ENCODE results near the gene NUDT19.
A peak's percentile ranks its signal among the peaks of the same experiment; 100 is the strongest.
"Not testable (repeated sequence)": the region's sequence is repeated elsewhere in the genome, so short reads cannot be mapped to it uniquely, and the experiment has no call there.

The NUDT19 gene

DNA sequence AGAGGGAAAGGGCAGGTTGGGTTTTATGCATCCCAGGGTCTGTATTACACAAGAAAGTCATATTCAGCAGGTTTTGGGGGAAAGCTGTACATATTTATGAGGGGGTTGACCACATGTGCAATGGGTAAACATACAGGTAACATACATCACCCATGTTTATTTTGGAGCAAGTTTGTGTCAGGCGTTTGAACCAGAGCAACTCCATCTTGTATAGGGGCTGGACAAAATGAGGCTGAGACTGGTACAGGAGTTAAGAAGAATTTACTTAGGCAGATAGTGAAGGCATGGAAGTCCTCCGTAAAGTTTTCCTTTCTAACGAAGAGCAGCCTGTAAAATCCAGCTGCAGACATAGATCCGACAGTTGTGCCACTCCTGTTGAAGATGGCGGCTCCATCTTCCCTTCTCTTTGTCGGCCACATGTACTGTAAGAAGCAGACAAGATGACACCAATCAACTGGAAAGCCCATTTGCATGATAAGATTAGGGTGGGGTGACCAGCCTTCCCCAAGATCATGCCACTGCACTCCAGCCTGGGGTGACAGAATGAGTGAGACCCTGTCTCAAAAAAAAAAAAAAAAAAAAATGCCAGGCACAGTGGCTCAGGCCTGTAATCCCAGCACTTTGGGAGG lies 4.7 kb upstream of the NUDT19 start:
- Mint-ChIP-seq H3K36me3 (ENCODE audit: low read depth) (no peaks in the 10 kb centered on the region), H3K9me3 (no peaks in the 10 kb centered on the region), H3K4me1 (ENCODE audit: low read depth) (peaks cover 8% of the 10 kb centered on the region), H3K27me3 (ENCODE audit: low read depth) (peaks cover 3% of the 10 kb centered on the region), H3K27ac (no peak overlapping the region), H3K4me3 (no peak overlapping the region)
- no peak for DNase-seq (ENCODE audit: low spot score)

DNA sequence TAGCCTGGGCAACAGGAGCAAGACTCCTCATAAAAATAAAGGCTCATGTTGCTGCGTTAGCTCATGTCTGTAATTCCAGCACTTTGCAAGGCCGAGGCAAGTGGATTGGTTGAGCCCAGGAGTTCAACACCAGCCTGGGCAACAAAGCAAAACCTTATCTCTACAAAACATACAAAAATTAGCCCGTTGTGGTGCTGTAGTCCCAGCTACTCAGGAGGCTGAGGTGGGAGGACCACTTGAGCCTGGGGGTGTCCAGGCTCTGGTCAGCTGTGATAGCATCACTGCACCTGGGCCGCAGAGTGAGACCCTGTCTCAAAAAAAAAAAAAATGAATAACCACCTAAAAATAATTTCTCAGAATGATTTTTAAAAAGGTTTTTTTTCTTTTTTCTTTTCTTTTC lies 3.9 kb upstream of the NUDT19 start:
- H3K27me3 Mint-ChIP-seq (ENCODE audit: low read depth): no peaks in the 10 kb centered on the region
- no peak overlapping the region for H3K27ac Mint-ChIP-seq
- H3K9me3 Mint-ChIP-seq: no peaks in the 10 kb centered on the region
- H3K4me1 Mint-ChIP-seq (ENCODE audit: low read depth): peaks cover 8% of the 10 kb centered on the region
- peaks cover under 1% of the 10 kb centered on the region for H3K36me3 Mint-ChIP-seq (ENCODE audit: low read depth)
- no peak overlapping the region for H3K4me3 Mint-ChIP-seq
- no peak for DNase-seq (ENCODE audit: low spot score)

DNA sequence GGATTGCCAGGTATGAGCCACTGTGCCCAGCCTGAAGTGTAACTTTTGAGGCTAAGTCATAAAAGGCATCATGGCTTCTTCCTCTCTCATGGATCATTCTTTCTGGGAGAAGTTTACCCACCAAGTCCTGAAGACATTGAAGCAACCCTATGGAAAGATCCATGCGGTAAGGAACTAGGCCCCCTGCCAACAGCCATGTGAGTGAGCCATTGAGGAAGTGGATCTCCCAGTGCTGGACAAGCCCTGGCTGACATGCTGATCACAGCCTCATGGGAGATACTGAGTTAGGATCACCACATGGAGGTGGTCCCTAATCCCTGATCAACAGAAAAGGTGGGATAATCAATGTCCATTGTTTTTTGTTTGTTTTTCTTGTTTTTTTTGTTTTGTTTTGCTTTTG lies 3.3 kb upstream of the NUDT19 start:
- no peak for DNase-seq (ENCODE audit: low spot score)
- peaks cover 14% of the 10 kb centered on the region for H3K4me1 Mint-ChIP-seq (ENCODE audit: low read depth)
- peaks cover 1% of the 10 kb centered on the region for H3K9me3 Mint-ChIP-seq
- H3K27ac Mint-ChIP-seq: no peak overlapping the region
- H3K4me3 Mint-ChIP-seq: no peak overlapping the region
- H3K27me3 Mint-ChIP-seq (ENCODE audit: low read depth): no peaks in the 10 kb centered on the region
- H3K36me3 Mint-ChIP-seq (ENCODE audit: low read depth): peaks cover 7% of the 10 kb centered on the region

DNA sequence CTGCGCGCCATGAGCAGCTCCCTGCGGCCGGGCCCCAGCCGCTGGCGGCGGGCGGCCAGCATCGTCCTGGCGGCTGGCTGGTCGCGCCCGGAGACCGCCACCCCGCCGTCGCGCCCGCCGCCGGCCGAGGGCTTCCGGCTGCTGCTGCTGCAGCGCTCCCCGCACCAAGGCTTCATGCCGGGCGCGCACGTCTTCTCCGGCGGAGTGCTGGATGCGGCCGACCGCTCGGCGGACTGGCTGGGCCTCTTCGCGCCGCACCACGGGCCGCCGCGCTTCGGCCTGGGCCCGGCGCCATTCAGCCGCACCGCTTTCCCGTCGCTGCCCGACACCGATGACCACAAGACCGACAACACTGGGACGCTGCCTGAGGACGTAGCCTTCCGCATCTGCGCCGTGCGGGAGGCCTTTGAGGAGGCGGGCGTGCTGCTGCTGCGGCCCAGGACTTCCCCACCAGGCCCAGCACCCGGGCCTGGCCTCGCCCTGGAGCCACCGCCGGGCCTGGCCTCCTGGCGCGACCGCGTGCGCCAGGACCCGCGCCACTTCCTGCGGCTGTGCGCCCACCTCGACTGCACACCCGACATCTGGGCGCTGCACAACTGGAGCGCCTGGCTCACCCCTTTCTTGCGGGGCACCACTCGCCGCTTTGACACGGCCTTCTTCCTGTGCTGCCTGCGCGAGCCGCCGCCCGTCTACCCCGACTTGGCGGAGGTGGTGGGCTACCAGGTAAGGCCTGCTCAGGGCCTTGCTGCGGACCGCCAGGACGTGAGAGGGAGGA lies 518 bp downstream of the NUDT19 start:
- H3K27ac Mint-ChIP-seq: peak overlapping the region; percentile 94
- peak overlapping the region; percentile 92 for H3K4me3 Mint-ChIP-seq
- peaks cover 38% of the 10 kb centered on the region for H3K4me1 Mint-ChIP-seq (ENCODE audit: low read depth)
- DNase-seq (ENCODE audit: low spot score): peak; percentile 70
- H3K27me3 Mint-ChIP-seq (ENCODE audit: low read depth): no peaks in the 10 kb centered on the region
- peaks cover 4% of the 10 kb centered on the region for H3K9me3 Mint-ChIP-seq
- peaks cover 34% of the 10 kb centered on the region for H3K36me3 Mint-ChIP-seq (ENCODE audit: low read depth)

DNA sequence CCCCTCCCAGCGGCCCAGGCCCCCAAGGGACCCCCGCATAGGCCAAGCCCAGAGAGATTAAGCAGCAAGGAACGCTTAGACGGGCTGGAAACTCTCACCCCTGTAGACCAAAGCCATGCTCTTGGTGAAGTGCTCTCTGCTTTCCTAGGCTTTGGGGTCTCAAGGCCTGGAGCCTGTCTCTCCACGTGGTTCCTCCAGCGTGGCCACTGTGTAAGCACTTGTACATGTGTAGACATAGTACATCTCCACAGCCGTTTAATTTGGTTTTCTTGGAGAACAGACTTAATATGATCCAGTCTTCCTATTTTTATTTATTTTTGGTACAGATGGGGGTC lies 1.1 kb downstream of the NUDT19 start:
- H3K9me3 Mint-ChIP-seq: peaks cover 4% of the 10 kb centered on the region
- H3K27ac Mint-ChIP-seq: peak overlapping the region; percentile 94
- no peaks in the 10 kb centered on the region for H3K27me3 Mint-ChIP-seq (ENCODE audit: low read depth)
- peaks cover 38% of the 10 kb centered on the region for H3K4me1 Mint-ChIP-seq (ENCODE audit: low read depth)
- DNase-seq (ENCODE audit: low spot score): no peak
- H3K4me3 Mint-ChIP-seq: peak overlapping the region; percentile 92
- peaks cover 38% of the 10 kb centered on the region for H3K36me3 Mint-ChIP-seq (ENCODE audit: low read depth)

DNA sequence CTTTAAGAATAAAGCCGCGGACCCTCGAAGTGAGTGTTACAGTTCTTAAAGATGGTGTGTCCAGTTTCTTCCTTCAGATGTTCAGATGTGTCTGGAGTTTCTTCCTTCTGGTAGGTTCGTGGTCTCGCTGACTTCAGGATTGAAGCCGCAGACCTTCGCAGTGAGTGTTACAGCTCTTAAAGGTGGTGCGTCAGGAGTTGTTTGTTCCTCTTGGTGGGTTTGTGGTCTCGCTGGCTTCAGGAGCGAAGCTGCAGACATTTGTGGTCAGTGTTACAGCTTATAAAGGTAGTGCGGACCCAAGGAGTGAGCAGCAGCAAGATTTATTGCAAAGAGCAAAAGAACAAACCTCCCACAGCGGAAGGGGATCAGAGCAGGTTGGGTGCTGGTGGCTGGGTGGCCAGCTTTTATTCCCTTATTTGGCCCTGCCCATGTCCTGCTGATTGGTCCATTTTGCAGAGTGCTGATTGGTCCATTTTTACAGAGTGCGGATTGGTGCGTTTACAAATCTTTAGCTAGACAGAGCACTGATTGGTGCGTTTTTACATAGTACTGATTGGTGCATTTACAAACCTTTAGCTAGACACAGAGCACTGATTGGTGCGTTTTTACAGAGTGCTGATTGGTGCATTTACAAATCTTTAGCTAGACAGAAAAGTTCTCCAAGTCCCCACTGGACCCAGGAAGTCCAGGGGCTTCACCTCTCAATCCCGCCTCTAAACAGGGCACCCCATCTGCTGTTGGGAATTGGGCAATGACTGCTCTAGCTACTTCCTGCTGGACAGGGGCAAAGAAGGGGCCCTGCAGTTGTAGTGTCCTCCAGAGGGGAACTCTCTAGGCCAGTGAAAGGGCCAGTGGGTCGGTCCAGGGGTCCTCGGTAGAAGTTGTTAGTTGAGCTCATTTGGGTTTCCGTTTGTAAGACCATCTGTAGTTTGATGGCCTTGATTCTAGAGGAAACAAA lies 1.8 kb downstream of the NUDT19 start:
- H3K9me3 Mint-ChIP-seq; H3K27me3 Mint-ChIP-seq (ENCODE audit: low read depth): not testable (repeated sequence)
- Mint-ChIP-seq H3K36me3 (ENCODE audit: low read depth) (peaks cover 45% of the 10 kb centered on the region), H3K4me1 (ENCODE audit: low read depth) (peaks cover 42% of the 10 kb centered on the region), H3K27ac (peak overlapping the region; percentile 94), H3K4me3 (peak overlapping the region; percentile 92)
- peak; percentile 42 for DNase-seq (ENCODE audit: low spot score)

DNA sequence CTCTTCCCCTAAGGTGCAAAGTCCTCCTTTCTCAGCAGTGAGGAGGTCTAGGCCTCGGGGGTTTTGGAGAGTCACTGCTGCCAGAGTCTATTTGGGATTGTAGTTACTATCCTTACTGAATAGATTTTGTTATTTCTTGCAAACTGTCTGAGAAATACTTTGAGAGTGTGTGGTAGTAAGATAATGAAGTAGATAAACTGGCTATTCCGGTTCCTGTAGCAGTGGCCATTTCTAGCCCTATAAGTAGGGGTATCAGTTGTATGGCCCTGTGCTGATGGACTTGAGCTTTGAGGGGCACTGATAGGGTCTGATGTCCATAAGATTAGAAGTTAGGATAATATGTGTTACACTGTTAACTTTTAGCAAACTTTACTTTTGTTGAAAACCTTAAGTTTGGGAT lies 2.7 kb downstream of the NUDT19 start:
- Mint-ChIP-seq H3K4me1 (ENCODE audit: low read depth) (peaks cover 44% of the 10 kb centered on the region), H3K4me3 (peak overlapping the region; percentile 92), H3K36me3 (ENCODE audit: low read depth) (peaks cover 54% of the 10 kb centered on the region)
- not testable (repeated sequence) for H3K9me3 Mint-ChIP-seq; H3K27ac Mint-ChIP-seq; DNase-seq (ENCODE audit: low spot score); H3K27me3 Mint-ChIP-seq (ENCODE audit: low read depth)

DNA sequence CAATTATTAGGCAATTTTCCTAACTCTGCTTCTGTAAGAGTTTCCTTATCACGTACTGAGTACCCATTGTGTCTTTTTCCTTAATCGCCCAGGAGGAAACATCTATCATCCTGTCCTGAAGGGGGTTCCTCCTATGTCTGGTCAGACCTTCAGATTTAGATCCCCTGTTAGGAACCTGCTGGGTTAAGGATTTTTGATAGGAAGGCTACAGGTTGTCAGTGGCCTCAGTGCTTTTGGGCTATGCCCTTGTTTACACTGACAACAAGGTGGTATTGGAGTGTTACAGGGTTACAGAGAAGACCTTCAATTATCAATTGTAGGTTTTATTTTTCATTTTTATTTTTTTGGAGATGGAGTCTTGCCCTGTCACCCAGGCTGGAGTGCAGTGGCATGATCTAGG lies 3.2 kb downstream of the NUDT19 start:
- not testable (repeated sequence) for H3K9me3 Mint-ChIP-seq; H3K27ac Mint-ChIP-seq; H3K27me3 Mint-ChIP-seq (ENCODE audit: low read depth); DNase-seq (ENCODE audit: low spot score)
- Mint-ChIP-seq H3K4me1 (ENCODE audit: low read depth) (peaks cover 44% of the 10 kb centered on the region), H3K4me3 (peak overlapping the region; percentile 92), H3K36me3 (ENCODE audit: low read depth) (peaks cover 59% of the 10 kb centered on the region)

DNA sequence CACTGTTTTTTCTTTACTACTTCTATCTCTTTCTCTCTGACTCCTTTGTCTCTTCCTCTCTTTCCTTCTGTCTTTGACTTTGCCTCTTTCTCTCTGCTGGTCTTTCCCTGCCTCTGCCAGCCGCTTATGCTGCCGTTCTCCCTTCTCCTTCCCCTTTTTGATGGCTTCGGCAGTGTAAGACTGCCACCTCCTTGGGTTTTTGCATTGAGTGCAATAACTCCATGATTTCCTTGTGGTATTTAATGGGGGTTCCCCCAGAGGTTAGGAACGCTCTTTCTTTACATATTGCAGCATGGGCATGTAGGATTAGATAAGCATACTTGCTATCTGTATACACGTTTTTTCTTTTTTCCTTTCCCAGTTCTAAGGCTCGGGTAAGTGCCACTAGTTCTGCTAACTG lies 3.9 kb downstream of the NUDT19 start:
- H3K4me3 Mint-ChIP-seq: peak overlapping the region; percentile 49
- H3K27me3 Mint-ChIP-seq (ENCODE audit: low read depth); DNase-seq (ENCODE audit: low spot score); H3K9me3 Mint-ChIP-seq: not testable (repeated sequence)
- peaks cover 44% of the 10 kb centered on the region for H3K4me1 Mint-ChIP-seq (ENCODE audit: low read depth)
- H3K27ac Mint-ChIP-seq: peak overlapping the region; percentile 33
- peaks cover 66% of the 10 kb centered on the region for H3K36me3 Mint-ChIP-seq (ENCODE audit: low read depth)

DNA sequence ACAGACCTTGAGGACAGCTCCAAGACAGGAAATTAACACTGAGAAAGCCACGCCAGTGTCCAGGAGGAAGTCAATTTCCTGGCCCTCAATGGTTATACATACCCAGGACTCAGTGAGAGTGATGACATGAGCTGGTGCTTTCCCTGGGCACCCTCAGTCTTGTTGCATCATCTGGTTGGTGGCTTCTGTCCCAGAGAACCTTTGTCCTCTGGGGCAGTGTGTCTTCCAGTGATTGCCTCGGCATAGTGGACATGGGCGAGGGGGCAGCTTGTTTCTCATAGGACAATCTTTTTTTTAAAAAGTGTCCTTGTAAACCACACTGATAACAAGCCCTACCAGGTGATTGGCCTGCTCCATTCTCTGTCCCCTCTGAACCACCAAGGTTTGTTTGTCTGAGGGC lies 5.2 kb downstream of the NUDT19 start:
- Mint-ChIP-seq H3K36me3 (ENCODE audit: low read depth) (peaks cover 76% of the 10 kb centered on the region), H3K4me1 (ENCODE audit: low read depth) (peaks cover 37% of the 10 kb centered on the region)
- H3K9me3 Mint-ChIP-seq; H3K4me3 Mint-ChIP-seq; H3K27me3 Mint-ChIP-seq (ENCODE audit: low read depth); DNase-seq (ENCODE audit: low spot score); H3K27ac Mint-ChIP-seq: not testable (repeated sequence)

DNA sequence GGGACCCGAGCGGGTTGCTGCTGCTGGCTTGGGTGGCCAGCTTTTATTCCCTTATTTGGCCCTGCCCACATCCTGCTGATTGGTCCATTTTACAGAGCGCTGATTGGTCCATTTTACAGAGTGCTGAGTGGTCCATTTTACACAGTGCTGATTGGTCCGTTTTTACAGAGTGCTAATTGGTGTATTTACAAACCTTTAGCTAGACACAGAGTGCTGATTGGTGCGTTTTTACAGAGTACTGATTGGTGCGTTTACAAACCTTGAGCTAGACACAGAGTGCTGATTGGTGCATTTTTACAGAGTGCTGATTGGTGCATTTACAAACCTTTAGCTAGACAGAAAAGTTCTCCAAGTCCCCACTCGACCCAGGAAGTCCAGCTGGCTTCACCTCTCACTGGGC lies 8.5 kb downstream of the NUDT19 start:
- not testable (repeated sequence) for H3K27ac Mint-ChIP-seq; H3K4me3 Mint-ChIP-seq; DNase-seq (ENCODE audit: low spot score); H3K27me3 Mint-ChIP-seq (ENCODE audit: low read depth)
- H3K4me1 Mint-ChIP-seq (ENCODE audit: low read depth): peaks cover 13% of the 10 kb centered on the region
- peaks cover 21% of the 10 kb centered on the region for H3K9me3 Mint-ChIP-seq
- peaks cover 81% of the 10 kb centered on the region for H3K36me3 Mint-ChIP-seq (ENCODE audit: low read depth)

DNA sequence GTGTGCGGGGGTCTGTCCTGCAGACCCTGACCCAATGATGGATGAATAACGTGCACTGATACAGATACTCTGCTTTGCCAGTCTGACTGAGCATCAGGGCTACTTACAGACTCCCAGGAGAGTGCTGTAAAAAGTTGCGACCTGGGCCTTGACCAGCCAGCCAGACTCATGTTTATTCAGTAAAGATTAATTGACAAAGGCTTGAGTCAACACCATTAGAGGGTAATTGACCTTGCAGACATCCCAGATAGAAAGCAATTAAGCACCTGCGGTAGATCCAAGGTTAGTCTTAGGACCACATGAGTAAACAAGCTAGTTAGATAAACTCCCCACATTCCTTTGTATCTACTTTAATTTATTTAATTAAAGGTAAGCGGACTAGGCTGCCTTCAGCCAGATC lies 10.4 kb downstream of the NUDT19 start:
- peaks cover 11% of the 10 kb centered on the region for H3K4me1 Mint-ChIP-seq (ENCODE audit: low read depth)
- no peak overlapping the region for H3K27ac Mint-ChIP-seq
- H3K4me3 Mint-ChIP-seq: no peak overlapping the region
- H3K36me3 Mint-ChIP-seq (ENCODE audit: low read depth): peaks cover 85% of the 10 kb centered on the region
- H3K27me3 Mint-ChIP-seq (ENCODE audit: low read depth): no peaks in the 10 kb centered on the region
- peaks cover 26% of the 10 kb centered on the region for H3K9me3 Mint-ChIP-seq
- DNase-seq (ENCODE audit: low spot score): no peak

DNA sequence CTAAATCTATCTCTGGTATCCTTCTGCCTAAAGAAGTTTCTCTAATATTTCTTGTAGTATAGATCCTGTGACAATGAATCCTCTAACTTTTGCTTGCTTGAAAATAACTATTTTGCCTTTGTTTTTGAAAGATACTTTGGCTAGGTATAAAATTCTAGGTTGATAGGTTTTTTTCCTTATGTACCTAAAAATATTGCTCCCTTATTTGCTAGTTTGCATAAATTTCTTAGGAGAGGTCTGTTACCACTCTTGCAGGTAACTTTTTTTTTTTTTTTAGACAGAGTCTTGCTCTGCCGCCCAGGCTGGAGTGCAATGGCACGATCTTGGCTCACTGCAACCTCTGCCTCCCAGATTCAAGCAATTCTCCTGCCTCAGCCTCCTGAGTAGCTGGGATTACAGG lies 12.4 kb downstream of the NUDT19 start:
- H3K27me3 Mint-ChIP-seq (ENCODE audit: low read depth); H3K4me3 Mint-ChIP-seq; DNase-seq (ENCODE audit: low spot score); H3K27ac Mint-ChIP-seq: not testable (repeated sequence)
- peaks cover 82% of the 10 kb centered on the region for H3K36me3 Mint-ChIP-seq (ENCODE audit: low read depth)
- peaks cover 12% of the 10 kb centered on the region for H3K4me1 Mint-ChIP-seq (ENCODE audit: low read depth)
- peaks cover 26% of the 10 kb centered on the region for H3K9me3 Mint-ChIP-seq

DNA sequence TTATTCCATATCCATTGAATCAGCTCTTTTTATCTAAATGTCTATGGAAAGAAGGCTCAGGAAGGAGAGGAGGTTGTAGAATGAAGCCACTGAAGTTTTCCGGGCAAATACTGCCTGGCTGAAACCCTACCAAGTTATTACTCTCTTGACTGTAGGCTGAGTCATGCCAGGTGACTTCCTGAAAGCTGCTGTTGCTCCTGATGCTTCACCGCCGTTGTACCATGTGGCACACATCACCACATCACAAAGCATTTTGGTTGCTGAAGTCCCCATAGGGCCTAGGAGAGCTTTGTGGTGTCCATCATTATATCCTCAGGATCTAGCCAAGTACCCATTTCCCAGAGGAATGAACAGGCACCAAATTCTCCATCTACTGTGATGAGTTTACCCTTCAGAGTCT lies 16.8 kb downstream of the NUDT19 start:
- Mint-ChIP-seq H3K36me3 (ENCODE audit: low read depth) (peaks cover 65% of the 10 kb centered on the region), H3K27me3 (ENCODE audit: low read depth) (no peaks in the 10 kb centered on the region), H3K27ac (peak overlapping the region; percentile 54), H3K9me3 (peaks cover 13% of the 10 kb centered on the region), H3K4me1 (ENCODE audit: low read depth) (peaks cover 11% of the 10 kb centered on the region), H3K4me3 (no peak overlapping the region)
- DNase-seq (ENCODE audit: low spot score): peak; percentile 20
